Adrenal gland (tissue), 12 donors: ENCODE results near the gene TTC9B. TPM values are rescaled to one million over a fixed set of nuclear protein-coding genes. Genes with fewer than 3 reads are reported as not detected.
A peak's percentile ranks its signal among the peaks of the same experiment; 100 is the strongest.

Experiments used
- DNase-seq, 7 donors: peaks; one replicate each; pipeline ENCODE4 v3.0.0-alpha.2; 2019 to 2020
- H3K27ac ChIP-seq, 5 donors: fragments of 200-600 bp; sonication (generic) in 4 of 5; 1 replicate in 3 of 5; 2 replicates in 2 of 5; pipeline versions ENCODE4 v1.5.1 to v1.8.0; 2016 to 2020; ENCODE audit warnings: mild to moderate bottlenecking in 1 of 5
- H3K27me3 ChIP-seq: fragments of 200-600 bp; 2 replicates; pipeline ENCODE4 v1.8.0; 2021
- H3K36me3 ChIP-seq, 2 donors: fragments of 200-600 bp; replicated peaks in 1 of 2; 1 replicate in 1 of 2; 2 replicates in 1 of 2; pipeline versions ENCODE4 v1.5.1 to v1.8.0; 2018 to 2022
- H3K4me1 ChIP-seq, 2 donors: fragments of 200-600 bp; replicated peaks in 1 of 2; 1 replicate in 1 of 2; 2 replicates in 1 of 2; pipeline versions ENCODE4 v1.5.1 to v1.8.0; 2018 to 2021
- H3K4me3 ChIP-seq, 4 donors: fragments of 200-600 bp; sonication (generic) in 3 of 4; one replicate each; pipeline ENCODE4 v1.5.1; 2016 to 2018
- H3K9me3 ChIP-seq, 3 donors: fragments of 200-600 bp; sonication (generic) in 1 of 3; replicated peaks in 1 of 3; 1 replicate in 2 of 3; 2 replicates in 1 of 3; pipeline versions ENCODE4 v1.5.1 to v1.8.0; 2016 to 2021
- POLR2A ChIP-seq, 2 donors: fragments of 450-650 bp; IDR thresholded peaks; one replicate each; pipeline ENCODE4 v1.6.1; 2017; ENCODE audit warnings: antibody characterized with exemption in 2 of 2, mild to moderate bottlenecking in 2 of 2, moderate library complexity in 1 of 2
- WGBS, 4 donors: extraction: QIAGEN DNeasy Blood & Tissue Kit in 2 of 4; methylation state at CpG; one replicate each; pipeline versions ENCODE4 v1.1.5 to v1.1.7; 2013 to 2017; 5-methylcytosine and 5-hydroxymethylcytosine counted together
- intact Hi-C, 2 donors: fragments of 100-400 bp; cut with DNase I; formaldehyde crosslinking; loops; one replicate each; pipeline versions ENCODE4 v1.14.1 to v1.15.0; 2022 to 2023
- polyA plus RNA-seq, 3 donors: library from polyadenylated mRNA; stranded (reverse); fragments of 200-250 nt in 2 of 3; fragments of 350-450 nt in 1 of 3; fragmentation: Illumina TruSeq in 1 of 3; extraction: RNeasy Lipid Tissue Mini Kit (QIAGEN cat#74804) in 1 of 3; gene quantifications; one replicate each; pipeline ENCODE4 v1.2.3, GENCODE V29; 2013 to 2014
- total RNA-seq, 9 donors: library from RNA; depleted of rRNA in 4 of 9; stranded (reverse); fragments of >200 nt in 4 of 9; fragments of 120-200 nt in 1 of 9; fragmentation: NEBNext Ultra II Directional in 1 of 9; extraction: Animal tissue kit (Norgen Biotek cat#: 25700) in 1 of 9; gene quantifications; one replicate each; pipeline versions ENCODE4 v1.1.0 to v1.2.4, GENCODE V29; 2013 to 2023
- TF ChIP-seq, protein P1 (sequence below), 6 experiments: fragments of 450-650 bp in 4 of 6; fragments of 200-600 bp in 2 of 6; sonication (generic) in 1 of 6; IDR thresholded peaks; 1 replicate in 5 of 6; 2 replicates in 1 of 6; pipeline versions ENCODE4 v1.5.1 to v1.8.0; 2016 to 2021; ENCODE audit warnings: antibody characterized with exemption in 6 of 6, mild to moderate bottlenecking in 2 of 6, moderate library complexity in 1 of 6
- donor health status: healthy with polysubstance abuse.
- donor health status: Bipolar disorder and iron deficiency.
- donor health status: DM: yes; HTN: yes; CAD: no.
- donor health status: DM: no; HTN: no; CAD: no.
- donor health status: DM: no; HTN: no; CAD: no.
- donor health status: DM: yes; HTN: yes; CAD: no.

The TTC9B gene
- total and polyA plus RNA-seq, 12 donors: 0.32 to 2.6 (median 0.53) TPM; not detected in 8

- peak in 3 of 7 donors; percentile 15 to 30 (median 25) for DNase-seq
- TF ChIP-seq, protein P1, sequence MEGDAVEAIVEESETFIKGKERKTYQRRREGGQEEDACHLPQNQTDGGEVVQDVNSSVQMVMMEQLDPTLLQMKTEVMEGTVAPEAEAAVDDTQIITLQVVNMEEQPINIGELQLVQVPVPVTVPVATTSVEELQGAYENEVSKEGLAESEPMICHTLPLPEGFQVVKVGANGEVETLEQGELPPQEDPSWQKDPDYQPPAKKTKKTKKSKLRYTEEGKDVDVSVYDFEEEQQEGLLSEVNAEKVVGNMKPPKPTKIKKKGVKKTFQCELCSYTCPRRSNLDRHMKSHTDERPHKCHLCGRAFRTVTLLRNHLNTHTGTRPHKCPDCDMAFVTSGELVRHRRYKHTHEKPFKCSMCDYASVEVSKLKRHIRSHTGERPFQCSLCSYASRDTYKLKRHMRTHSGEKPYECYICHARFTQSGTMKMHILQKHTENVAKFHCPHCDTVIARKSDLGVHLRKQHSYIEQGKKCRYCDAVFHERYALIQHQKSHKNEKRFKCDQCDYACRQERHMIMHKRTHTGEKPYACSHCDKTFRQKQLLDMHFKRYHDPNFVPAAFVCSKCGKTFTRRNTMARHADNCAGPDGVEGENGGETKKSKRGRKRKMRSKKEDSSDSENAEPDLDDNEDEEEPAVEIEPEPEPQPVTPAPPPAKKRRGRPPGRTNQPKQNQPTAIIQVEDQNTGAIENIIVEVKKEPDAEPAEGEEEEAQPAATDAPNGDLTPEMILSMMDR (IDR thresholded peaks at IDR 0.05): peak in 1 of 6 experiments; percentile 9
- TF ChIP-seq POLR2A (IDR thresholded peaks at IDR 0.05): no peak
- H3K4me1 ChIP-seq: peaks cover 9 to 24% of the 10 kb centered on the region in 2 donors
- no peaks in the 10 kb centered on the region for H3K36me3 ChIP-seq
- WGBS, 4 donors: 26 to 32% (median 30%) methylated on average over 21 of the region's 21 CpGs
- intact Hi-C loops: no loop called here
- H3K4me3 ChIP-seq: peak overlapping the region in 1 of 4 donors; percentile 38
- H3K9me3 ChIP-seq: no peaks in the 10 kb centered on the region
- no peak overlapping the region for H3K27ac ChIP-seq
- peaks cover 4% of the 10 kb centered on the region for H3K27me3 ChIP-seq
Observed at GRCh38 chr19:40225440-40226305, 7.5 kb upstream of the TTC9B start.

DNA sequence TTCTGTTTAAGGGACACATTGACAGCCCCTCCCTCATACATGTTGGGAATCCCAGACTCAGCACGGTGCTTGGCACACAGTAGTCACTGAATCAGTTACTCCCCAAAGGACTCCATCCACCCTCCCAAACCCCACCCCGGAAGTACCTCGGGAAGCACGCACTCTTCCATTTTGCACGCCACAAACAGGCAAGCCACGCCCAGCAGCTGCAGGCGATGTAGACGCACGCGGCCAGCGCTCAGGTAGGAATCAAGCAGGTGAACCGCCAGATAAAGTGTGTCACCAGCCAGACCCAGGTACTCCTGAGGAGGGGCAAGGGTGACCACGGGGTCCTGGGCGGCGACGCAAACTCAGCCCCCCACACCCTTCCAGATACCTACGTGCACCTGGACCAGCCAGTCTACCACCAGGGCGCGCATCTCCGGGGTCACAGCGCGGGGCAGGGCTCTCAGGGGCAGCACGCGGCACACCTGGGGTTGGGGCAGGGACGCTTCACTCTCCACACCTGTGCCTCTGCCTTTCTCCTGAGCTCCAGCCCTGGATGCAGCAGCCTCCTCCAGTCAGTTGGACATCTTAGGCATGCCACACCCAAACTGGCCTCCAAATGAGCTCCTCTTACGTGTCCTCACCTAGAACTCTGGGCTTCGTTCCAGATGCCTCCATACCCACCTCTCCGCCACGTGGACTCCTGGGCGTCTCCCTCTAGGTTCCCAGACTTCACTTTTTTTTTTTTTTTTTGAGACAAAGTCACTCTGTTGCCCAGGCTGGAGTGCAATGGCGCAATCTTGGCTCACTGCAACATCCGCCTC, 6.4 kb upstream of the TTC9B start:
- H3K27ac ChIP-seq: no peak overlapping the region
- H3K4me3 ChIP-seq: no peak overlapping the region
- peaks cover 9 to 21% of the 10 kb centered on the region in 2 donors for H3K4me1 ChIP-seq
- TF ChIP-seq, protein P1 (IDR thresholded peaks at IDR 0.05): no peak
- no peak for TF ChIP-seq POLR2A (IDR thresholded peaks at IDR 0.05)
- 78 to 85% (median 81%) methylated on average over 21 to 32 of the region's 32 CpGs for WGBS, 4 donors
- DNase-seq: no peak
- peaks cover 4% of the 10 kb centered on the region for H3K27me3 ChIP-seq
- intact Hi-C loops: loop anchor here in 1 of 2 donors (5.0 kb wide), 1 partner anchor 87 kb away; no protein-coding TSS in a partner anchor
- H3K9me3 ChIP-seq: no peaks in the 10 kb centered on the region
- H3K36me3 ChIP-seq: no peaks in the 10 kb centered on the region

DNA sequence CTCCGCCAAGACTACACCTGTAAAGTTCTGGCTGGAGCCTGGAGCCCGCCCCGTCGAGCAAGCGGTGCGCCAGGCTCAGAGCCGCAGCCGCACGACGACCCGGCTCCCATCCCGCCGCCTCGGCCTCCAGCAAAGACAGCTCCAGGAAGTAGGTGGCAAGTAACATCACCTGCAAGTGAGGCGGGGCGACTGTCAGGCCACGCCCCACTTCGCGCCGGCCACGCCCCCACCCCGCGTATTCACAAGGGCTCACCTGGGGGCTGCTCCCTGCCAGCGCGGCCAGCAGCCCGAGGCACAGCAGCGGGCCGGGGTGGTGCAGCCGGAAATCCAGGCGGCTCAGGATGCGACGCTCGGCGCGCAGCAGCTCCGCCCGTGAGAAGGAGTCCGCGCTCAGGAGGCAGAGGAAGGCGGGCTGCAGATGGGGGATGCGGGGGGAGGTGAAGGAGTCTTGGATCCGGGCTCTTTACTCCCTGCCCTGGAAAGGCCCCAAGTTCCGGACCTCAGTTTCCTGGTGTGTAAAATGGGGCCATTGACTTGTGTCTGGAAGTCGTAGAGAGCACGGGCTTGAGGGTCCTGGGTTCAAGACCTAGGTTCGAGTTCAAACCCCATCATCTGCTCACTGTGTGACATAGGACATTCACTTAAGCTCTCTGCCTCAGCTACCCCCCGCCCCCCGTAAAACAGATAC, 5.1 kb upstream of the TTC9B start:
- Histone ChIP-seq H3K4me1 (peaks cover 9 to 14% of the 10 kb centered on the region in 2 donors), H3K4me3 (no peak overlapping the region), H3K36me3 (no peaks in the 10 kb centered on the region), H3K27me3 (peaks cover 8% of the 10 kb centered on the region), H3K27ac (no peak overlapping the region), H3K9me3 (no peaks in the 10 kb centered on the region)
- intact Hi-C loops: loop anchor here in 1 of 2 donors (5.0 kb wide), 1 partner anchor 86 kb away; no protein-coding TSS in a partner anchor
- TF ChIP-seq POLR2A (IDR thresholded peaks at IDR 0.05): no peak
- 21 to 36% (median 26%) methylated on average over 22 to 48 of the region's 48 CpGs for WGBS, 4 donors
- no peak for DNase-seq

GRCh38 chr19:40221858-40222619, 3.9 kb upstream of the TTC9B start:
- no peaks in the 10 kb centered on the region for H3K36me3 ChIP-seq
- no peak overlapping the region for H3K27ac ChIP-seq
- H3K4me1 ChIP-seq: peaks cover 9 to 18% of the 10 kb centered on the region in 2 donors
- no peaks in the 10 kb centered on the region for H3K9me3 ChIP-seq
- TF ChIP-seq, protein P1 (IDR thresholded peaks at IDR 0.05): peak; percentile 92 to 98 (median 94)
- no peak for TF ChIP-seq POLR2A (IDR thresholded peaks at IDR 0.05)
- H3K27me3 ChIP-seq: peaks cover 20% of the 10 kb centered on the region
- DNase-seq: peak; percentile 79 to 96 (median 90)
- no peak overlapping the region for H3K4me3 ChIP-seq
- intact Hi-C loops: loop anchor here in 1 of 2 donors (5.0 kb wide), 1 partner anchor 85 kb away; no protein-coding TSS in a partner anchor
- WGBS, 4 donors: 48 to 65% (median 55%) methylated on average over 38 to 41 of the region's 41 CpGs
